ENCODE data around the gene DDX1.

DNA sequence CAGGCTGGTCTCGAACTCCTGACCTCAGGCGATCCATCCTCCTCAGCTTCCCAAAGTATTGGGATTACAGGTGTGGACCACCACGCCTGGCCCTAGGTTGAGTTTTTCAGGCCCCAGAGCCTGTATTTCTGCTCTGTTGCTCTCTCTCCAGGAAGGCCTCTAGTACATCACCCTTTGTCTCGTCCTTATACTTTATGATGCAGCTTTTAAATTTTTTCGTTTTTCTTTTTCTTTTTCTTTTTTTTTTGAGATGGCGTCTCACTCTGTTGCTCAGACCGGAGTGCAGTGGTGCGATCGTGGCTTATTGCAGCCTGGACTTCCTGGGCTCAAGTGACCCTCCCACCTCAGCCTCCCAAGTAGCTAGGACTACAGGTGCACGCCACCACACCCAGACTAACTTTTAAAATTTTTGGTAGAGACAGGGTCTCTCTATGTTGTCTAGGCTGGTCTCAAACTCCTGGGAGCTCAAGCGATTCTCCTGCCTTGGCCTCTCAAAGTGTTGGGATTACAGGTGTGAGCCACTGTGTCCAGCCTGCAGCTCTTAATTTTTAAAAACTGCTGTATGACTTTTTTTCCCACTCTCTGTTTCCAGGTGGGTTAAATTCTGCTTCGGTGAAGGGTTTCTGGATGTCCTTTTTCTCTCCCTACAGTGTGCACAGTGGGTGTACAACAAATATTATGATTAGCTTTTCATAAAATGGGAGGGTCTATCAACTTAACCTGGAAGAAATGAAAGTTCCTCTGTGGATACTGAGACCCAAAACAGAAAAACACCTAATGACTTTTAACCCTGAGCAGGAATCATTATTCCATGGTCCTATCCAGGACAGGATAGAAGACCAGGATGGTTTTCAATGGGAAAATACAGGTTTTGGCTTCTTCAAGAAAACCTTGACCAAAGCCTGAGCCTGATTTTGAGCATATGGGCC is 47.9 kb downstream of the DDX1 start:
- no peak for TF ChIP-seq SUZ12 (IDR thresholded peaks at IDR 0.05)
- no peak for TF ChIP-seq FOXA1 (IDR thresholded peaks at IDR 0.05)
- no peak for TF ChIP-seq HDGF (IDR thresholded peaks at IDR 0.05; ENCODE audit: borderline replicate concordance)
- no peak for TF ChIP-seq TARDBP (IDR thresholded peaks at IDR 0.05)
- no peak for TF ChIP-seq PKNOX1 (IDR thresholded peaks at IDR 0.05)
- no peak for TF ChIP-seq FOXM1 (IDR thresholded peaks at IDR 0.05; ENCODE audit: borderline replicate concordance)
- no peak for TF ChIP-seq CTBP1 (IDR thresholded peaks at IDR 0.05; ENCODE audit: borderline replicate concordance)
- TF ChIP-seq SP1 (IDR thresholded peaks at IDR 0.05): no peak
- no peak for TF ChIP-seq FOXK2 (IDR thresholded peaks at IDR 0.05)
- TF ChIP-seq ARNT (IDR thresholded peaks at IDR 0.05): no peak
- TF ChIP-seq BHLHE40 (IDR thresholded peaks at IDR 0.05; ENCODE audit: borderline replicate concordance): no peak

Measured in HEK293T (cell line).